HepG2 (cell line): ENCODE results near the gene STX1B. TPM values are rescaled to one million over a fixed set of nuclear protein-coding genes. Genes with fewer than 3 reads are reported as not detected.

Experiments used
- AGO2 ChIP-seq: fragments of 200-400 bp; formaldehyde crosslinking; optimal IDR thresholded peaks from 2 replicates; pipeline ENCODE3; 2017; ENCODE audit warnings: mild to moderate bottlenecking, low read depth, low read length, moderate library complexity
- AHR ChIP-seq: IDR thresholded peaks from 2 replicates; pipeline ENCODE4 v1.6.1; 2018; ENCODE audit warnings: missing genetic modification reagents, missing compliant biosample characterization
- ATF2 ChIP-seq: sonication (generic); formaldehyde crosslinking; IDR thresholded peaks from 2 replicates; pipeline ENCODE4 v1.4.0; 2020; ENCODE audit warnings: missing genetic modification reagents
- CBFB ChIP-seq: sonication (generic); formaldehyde crosslinking; IDR thresholded peaks from 2 replicates; pipeline ENCODE4 v1.4.0; 2020; ENCODE audit warnings: missing genetic modification reagents
- CHD4 ChIP-seq: fragments of 200-600 bp; sonication (generic); IDR thresholded peaks from 2 replicates; pipeline ENCODE4 v1.7.0; 2017; ENCODE audit warnings: mild to moderate bottlenecking, low read length, borderline replicate concordance
- LCORL ChIP-seq, 2 experiments: fragments of 450-650 bp in 1 of 2; sonication (generic) in 1 of 2; formaldehyde crosslinking in 1 of 2; IDR thresholded peaks; 2 replicates each; pipeline versions ENCODE4 v1.5.0 to v1.6.1; 2017 to 2020; ENCODE audit warnings: antibody characterized with exemption in 1 of 2, missing genetic modification reagents in 1 of 2
- MEIS1 ChIP-seq: sonication (generic); formaldehyde crosslinking; IDR thresholded peaks from 2 replicates; pipeline ENCODE4 v1.9.0; 2021; ENCODE audit warnings: mild to moderate bottlenecking, missing genetic modification reagents, moderate library complexity, borderline replicate concordance
- NFATC3 ChIP-seq: sonication (generic); formaldehyde crosslinking; IDR thresholded peaks from 2 replicates; pipeline ENCODE4 v1.5.1; 2020; ENCODE audit warnings: mild to moderate bottlenecking, missing genetic modification reagents
- NFE2 ChIP-seq: sonication (generic); formaldehyde crosslinking; IDR thresholded peaks from 2 replicates; pipeline ENCODE4 v1.4.0; 2020; ENCODE audit warnings: missing genetic modification reagents
- PBX2 ChIP-seq: IDR thresholded peaks from 2 replicates; pipeline ENCODE4 v1.6.1; 2016; ENCODE audit warnings: control low read depth
- RAD51 ChIP-seq: fragments of 450-650 bp; IDR thresholded peaks from 2 replicates; pipeline ENCODE4 v1.6.1; 2016; ENCODE audit warnings: borderline replicate concordance
- SIX1 ChIP-seq: sonication (generic); formaldehyde crosslinking; IDR thresholded peaks from 2 replicates; pipeline ENCODE4 v1.4.0; 2020; ENCODE audit warnings: missing genetic modification reagents, borderline replicate concordance
- SUZ12 ChIP-seq: fragments of 150-350 bp; IDR thresholded peaks from 2 replicates; pipeline ENCODE4 v1.6.1; 2014; ENCODE audit warnings: low read depth, low read length
- THRA ChIP-seq: sonication (generic); formaldehyde crosslinking; IDR thresholded peaks from 2 replicates; pipeline ENCODE4 v1.4.0; 2020; ENCODE audit warnings: missing genetic modification reagents, borderline replicate concordance
- ZNF143 ChIP-seq: sonication (generic); formaldehyde crosslinking; IDR thresholded peaks from 2 replicates; pipeline ENCODE4 v1.4.0; 2020; ENCODE audit warnings: missing genetic modification reagents
- ZNF30 ChIP-seq: sonication (generic); formaldehyde crosslinking; IDR thresholded peaks from 2 replicates; pipeline ENCODE4 v1.5.0; 2020; ENCODE audit warnings: mild to moderate bottlenecking, missing genetic modification reagents
- ZNF598 ChIP-seq: sonication (generic); formaldehyde crosslinking; IDR thresholded peaks from 2 replicates; pipeline ENCODE4 v1.5.1; 2020; ENCODE audit warnings: mild to moderate bottlenecking, missing genetic modification reagents, borderline replicate concordance
- ZNF644 ChIP-seq: IDR thresholded peaks from 2 replicates; pipeline ENCODE4 v1.6.1; 2016; ENCODE audit warnings: low read depth
- polyA plus RNA-seq, 8 experiments: library from polyadenylated mRNA; depleted of rRNA in 3 of 8; stranded (reverse) in 7 of 8; unstranded in 1 of 8; fragments of >200 nt; fragmentation: Illumina TruSeq in 4 of 8; extraction: Trizol in 4 of 8; gene quantifications; 2 replicates each; pipeline versions ENCODE4 v1.2.1 to v1.2.3, GENCODE V29; 2011 to 2016; ENCODE audit warnings: low read depth in 4 of 8, missing spikeins in 1 of 8, mixed read lengths in 1 of 8; ENCODE audit not compliant: insufficient read depth in 1 of 8
- total RNA-seq, 5 experiments: library from RNA; depleted of rRNA; stranded (reverse); fragments of >200 nt; fragmentation: Illumina TruSeq; extraction: Trizol; gene quantifications; 2 replicates each; pipeline ENCODE4 v1.2.3, GENCODE V29; 2016; ENCODE audit warnings: low read depth in 1 of 5
- TF ChIP-seq, protein P1 (sequence below): sonication (generic); formaldehyde crosslinking; IDR thresholded peaks from 2 replicates; pipeline ENCODE4 v1.4.0; 2020; ENCODE audit warnings: missing genetic modification reagents
- TF ChIP-seq, protein P2 (sequence below): sonication (generic); formaldehyde crosslinking; IDR thresholded peaks from 2 replicates; pipeline ENCODE4 v1.5.0; 2020; ENCODE audit warnings: mild to moderate bottlenecking, low read depth, missing genetic modification reagents, borderline replicate concordance

STX1B gene
- total and polyA plus RNA-seq, 2 of the 13 experiments (the other 11 are each of a cell fraction or from before 2014, with no cell fraction given) = 2.1 to 3.0 TPM

DNA sequence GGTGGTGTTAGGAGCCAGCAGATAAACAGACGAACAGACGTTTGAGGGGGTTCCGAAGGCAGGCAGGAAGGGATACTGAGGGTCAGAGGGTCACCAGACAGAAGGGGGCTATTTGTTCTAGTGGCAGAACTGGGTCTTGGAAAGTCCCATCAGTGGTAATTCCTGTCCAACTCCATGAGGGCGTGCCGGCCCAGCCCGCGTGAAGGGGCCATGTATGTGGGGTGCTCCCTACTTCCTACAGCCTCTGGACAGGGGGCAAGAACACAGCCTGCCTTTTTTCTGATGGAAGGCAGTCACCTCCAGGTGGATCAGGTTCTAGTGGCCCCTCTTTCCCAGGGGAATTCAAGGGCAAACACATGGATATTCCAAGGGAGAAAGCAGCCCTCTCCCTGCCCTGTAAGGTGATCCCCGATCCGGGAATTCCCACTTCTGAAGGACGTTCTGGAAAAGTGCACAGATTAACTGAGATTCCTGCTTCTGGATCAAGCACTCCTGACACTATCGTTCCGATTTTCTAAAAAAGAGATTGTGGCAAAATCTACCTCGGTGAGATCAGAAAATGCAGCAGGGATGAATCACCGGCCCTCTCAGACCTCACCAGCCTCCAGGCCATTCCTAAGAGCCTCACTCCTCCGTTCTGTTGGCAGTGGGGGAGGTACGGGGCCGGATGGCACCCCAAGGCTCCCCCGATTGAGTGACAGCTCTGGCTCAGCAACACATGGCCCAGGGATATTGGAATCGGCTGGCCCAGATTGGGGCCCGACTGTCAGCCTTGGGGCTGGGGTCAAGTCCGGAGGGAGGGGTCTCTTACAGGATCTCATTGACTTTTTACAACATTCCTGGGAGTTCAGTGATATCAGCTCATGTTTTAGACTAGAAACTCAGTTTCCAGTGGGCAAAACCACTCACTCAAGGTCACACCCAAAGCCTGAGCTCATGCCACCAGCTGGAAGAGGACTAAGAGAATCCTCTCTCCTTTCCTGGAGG lies 12.4 kb downstream of the STX1B start (continued):
- TF ChIP-seq, protein P1, sequence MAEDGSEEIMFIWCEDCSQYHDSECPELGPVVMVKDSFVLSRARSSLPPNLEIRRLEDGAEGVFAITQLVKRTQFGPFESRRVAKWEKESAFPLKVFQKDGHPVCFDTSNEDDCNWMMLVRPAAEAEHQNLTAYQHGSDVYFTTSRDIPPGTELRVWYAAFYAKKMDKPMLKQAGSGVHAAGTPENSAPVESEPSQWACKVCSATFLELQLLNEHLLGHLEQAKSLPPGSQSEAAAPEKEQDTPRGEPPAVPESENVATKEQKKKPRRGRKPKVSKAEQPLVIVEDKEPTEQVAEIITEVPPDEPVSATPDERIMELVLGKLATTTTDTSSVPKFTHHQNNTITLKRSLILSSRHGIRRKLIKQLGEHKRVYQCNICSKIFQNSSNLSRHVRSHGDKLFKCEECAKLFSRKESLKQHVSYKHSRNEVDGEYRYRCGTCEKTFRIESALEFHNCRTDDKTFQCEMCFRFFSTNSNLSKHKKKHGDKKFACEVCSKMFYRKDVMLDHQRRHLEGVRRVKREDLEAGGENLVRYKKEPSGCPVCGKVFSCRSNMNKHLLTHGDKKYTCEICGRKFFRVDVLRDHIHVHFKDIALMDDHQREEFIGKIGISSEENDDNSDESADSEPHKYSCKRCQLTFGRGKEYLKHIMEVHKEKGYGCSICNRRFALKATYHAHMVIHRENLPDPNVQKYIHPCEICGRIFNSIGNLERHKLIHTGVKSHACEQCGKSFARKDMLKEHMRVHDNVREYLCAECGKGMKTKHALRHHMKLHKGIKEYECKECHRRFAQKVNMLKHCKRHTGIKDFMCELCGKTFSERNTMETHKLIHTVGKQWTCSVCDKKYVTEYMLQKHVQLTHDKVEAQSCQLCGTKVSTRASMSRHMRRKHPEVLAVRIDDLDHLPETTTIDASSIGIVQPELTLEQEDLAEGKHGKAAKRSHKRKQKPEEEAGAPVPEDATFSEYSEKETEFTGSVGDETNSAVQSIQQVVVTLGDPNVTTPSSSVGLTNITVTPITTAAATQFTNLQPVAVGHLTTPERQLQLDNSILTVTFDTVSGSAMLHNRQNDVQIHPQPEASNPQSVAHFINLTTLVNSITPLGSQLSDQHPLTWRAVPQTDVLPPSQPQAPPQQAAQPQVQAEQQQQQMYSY = no peak; the same call in 1 of the 2 replicates
- peak; percentile 23; the same call in 1 of the 2 replicates for TF ChIP-seq THRA (CRISPR knock-in tag)
- peak; percentile 8; the same call in 1 of the 2 replicates for TF ChIP-seq ATF2
- TF ChIP-seq AHR = 0 out of 2 replicates have a peak, but pooled peaks have one; percentile 9
- no peak for TF ChIP-seq NFE2 (CRISPR knock-in tag)
- no peak for TF ChIP-seq RAD51
- peak; percentile 81; the same call in 1 of the 2 replicates for TF ChIP-seq ZNF598
- TF ChIP-seq CHD4 = peak; percentile 18; the same call in 1 of the 2 replicates
- 0 out of 2 replicates have a peak, but pooled peaks have one; percentile 0 for TF ChIP-seq SIX1 (CRISPR knock-in tag)
- peak; percentile 15 for TF ChIP-seq AGO2
- TF ChIP-seq ZNF644 (CRISPR knock-in tag) = no peak
- TF ChIP-seq CBFB (CRISPR knock-in tag) = peak; percentile 18; the same call in 1 of the 2 replicates
- TF ChIP-seq SUZ12 = no peak
- TF ChIP-seq ZNF30 (CRISPR knock-in tag) = peak; percentile 85; the same call in 1 of the 2 replicates
- TF ChIP-seq PBX2 = peak; percentile 77
- TF ChIP-seq, protein P2, sequence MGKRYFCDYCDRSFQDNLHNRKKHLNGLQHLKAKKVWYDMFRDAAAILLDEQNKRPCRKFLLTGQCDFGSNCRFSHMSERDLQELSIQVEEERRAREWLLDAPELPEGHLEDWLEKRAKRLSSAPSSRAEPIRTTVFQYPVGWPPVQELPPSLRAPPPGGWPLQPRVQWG (CRISPR knock-in tag) = no peak
- no peak for TF ChIP-seq LCORL (IDR thresholded peaks at IDR 0.05)
- peak; percentile 54; the same call in 1 of the 2 replicates for TF ChIP-seq LCORL (CRISPR knock-in tag; IDR thresholded peaks at IDR 0.05)
- TF ChIP-seq MEIS1 (CRISPR knock-in tag) = peak; percentile 15
- TF ChIP-seq ZNF143 = no peak
- TF ChIP-seq NFATC3 (CRISPR knock-in tag) = 0 out of 2 replicates have a peak, but pooled peaks have one; percentile 31
